Measurements from ENCODE around the gene SUMO4.

SUMO4 gene

DNA sequence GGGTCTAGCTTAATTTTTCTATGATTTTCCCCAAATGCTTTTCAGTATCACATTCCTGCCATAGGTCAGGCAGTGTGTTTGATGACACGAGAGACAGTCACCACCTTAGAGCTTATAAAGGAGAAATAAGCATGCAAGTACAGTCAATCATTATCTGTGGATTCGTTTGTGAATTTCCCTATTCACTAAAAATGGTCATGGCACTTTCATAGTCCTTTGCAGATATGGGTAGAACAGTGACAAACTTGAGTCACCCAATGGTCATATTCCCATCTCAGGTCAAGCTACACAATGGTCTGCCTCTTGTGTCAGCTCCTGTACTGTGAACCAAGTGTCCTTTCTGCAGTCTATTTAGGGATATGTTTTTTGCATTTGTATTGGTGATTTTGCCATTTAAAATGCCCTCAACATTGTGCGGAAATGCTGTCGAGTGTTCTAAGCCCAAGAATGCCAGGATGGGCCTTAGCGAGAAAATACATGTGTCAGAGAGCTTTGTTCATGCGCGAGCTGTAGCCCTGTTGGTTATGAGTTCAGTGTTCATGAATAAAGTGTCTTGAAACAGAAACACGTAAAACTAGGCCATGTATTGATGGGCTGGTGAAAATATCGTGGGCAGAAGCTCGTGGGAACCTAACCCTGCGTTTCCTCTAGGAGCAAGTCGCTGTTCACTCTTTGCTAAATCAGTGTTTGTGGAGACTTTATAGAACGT, 19.8 kb downstream of the SUMO4 start:
- TF ChIP-seq, protein P1, sequence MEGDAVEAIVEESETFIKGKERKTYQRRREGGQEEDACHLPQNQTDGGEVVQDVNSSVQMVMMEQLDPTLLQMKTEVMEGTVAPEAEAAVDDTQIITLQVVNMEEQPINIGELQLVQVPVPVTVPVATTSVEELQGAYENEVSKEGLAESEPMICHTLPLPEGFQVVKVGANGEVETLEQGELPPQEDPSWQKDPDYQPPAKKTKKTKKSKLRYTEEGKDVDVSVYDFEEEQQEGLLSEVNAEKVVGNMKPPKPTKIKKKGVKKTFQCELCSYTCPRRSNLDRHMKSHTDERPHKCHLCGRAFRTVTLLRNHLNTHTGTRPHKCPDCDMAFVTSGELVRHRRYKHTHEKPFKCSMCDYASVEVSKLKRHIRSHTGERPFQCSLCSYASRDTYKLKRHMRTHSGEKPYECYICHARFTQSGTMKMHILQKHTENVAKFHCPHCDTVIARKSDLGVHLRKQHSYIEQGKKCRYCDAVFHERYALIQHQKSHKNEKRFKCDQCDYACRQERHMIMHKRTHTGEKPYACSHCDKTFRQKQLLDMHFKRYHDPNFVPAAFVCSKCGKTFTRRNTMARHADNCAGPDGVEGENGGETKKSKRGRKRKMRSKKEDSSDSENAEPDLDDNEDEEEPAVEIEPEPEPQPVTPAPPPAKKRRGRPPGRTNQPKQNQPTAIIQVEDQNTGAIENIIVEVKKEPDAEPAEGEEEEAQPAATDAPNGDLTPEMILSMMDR (IDR thresholded peaks at IDR 0.05; ENCODE audit: borderline replicate concordance, insufficient read depth, low read depth, low read length), result no peak
- no peak overlapping the region for H3K4me3 ChIP-seq (ENCODE audit: low read depth, low read length)

DNA sequence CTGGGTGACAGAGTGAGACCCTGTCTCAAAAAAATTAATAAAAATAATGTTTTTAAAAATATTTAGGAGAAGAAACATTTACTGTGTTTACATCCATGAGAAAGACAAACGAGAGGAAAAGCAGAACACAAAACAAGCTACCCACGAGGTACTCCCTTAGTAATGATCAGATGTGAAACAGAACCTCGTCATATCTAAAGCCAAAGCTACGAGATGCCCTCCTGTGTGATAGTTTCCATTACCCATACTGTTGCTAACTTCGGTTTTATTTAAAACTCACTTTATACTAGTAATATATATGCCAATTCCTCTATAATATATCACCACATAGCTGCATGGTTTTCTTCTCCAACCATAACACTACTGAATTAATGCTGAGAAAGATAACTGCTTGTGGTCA, 21.1 kb downstream of the SUMO4 start:
- no peak overlapping the region for H3K4me3 ChIP-seq (ENCODE audit: low read depth, low read length)
- TF ChIP-seq, protein P1 (IDR thresholded peaks at IDR 0.05; ENCODE audit: borderline replicate concordance, insufficient read depth, low read depth, low read length), result no peak

DNA sequence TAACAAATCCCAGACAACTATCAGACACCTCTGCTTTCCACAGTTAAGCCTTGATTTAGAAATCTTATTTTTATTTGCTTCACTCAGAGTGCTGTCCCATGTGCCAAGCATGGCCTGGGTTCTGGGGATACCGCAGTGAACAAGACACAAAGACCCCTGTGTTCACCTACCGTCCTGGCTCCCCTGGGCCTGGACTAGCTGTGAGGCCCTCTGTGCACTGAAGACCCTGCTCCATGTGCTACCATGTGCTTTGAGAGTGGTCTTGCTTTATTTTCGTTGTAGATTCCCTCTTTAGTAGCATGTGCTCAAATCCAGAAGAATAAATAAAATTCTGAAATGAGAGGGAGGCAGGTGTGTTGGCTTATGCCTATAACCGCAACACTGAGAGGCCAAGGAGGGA, 22.5 kb downstream of the SUMO4 start:
- H3K4me3 ChIP-seq (ENCODE audit: low read depth, low read length), result no peak overlapping the region
- TF ChIP-seq, protein P1 (IDR thresholded peaks at IDR 0.05; ENCODE audit: borderline replicate concordance, insufficient read depth, low read depth, low read length), result no peak

DNA sequence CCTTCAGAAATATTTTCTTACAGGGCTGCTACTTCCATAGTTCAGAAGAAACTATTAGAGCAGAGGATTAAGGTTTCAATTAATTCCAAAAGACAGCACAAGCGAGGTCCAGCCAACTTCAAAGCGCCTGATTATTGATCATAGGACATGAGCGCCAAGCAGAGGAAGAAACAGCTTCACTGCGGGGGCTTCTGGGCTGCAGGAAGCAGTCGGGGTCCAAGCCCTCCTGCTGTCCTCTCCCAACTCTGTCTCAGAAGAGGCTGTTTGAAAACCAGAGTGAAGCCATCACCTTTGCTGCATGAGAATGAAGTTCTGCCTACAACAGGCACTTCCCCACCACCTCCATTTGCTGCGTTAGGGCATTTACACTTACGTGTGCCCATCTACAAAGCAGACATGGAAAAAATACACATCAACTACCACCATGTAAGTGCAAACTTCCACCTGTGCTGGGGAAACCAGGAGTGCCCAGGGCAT, 23.9 kb downstream of the SUMO4 start:
- TF ChIP-seq, protein P1 (IDR thresholded peaks at IDR 0.05; ENCODE audit: borderline replicate concordance, insufficient read depth, low read depth, low read length), result no peak
- no peak overlapping the region for H3K4me3 ChIP-seq (ENCODE audit: low read depth, low read length)

DNA sequence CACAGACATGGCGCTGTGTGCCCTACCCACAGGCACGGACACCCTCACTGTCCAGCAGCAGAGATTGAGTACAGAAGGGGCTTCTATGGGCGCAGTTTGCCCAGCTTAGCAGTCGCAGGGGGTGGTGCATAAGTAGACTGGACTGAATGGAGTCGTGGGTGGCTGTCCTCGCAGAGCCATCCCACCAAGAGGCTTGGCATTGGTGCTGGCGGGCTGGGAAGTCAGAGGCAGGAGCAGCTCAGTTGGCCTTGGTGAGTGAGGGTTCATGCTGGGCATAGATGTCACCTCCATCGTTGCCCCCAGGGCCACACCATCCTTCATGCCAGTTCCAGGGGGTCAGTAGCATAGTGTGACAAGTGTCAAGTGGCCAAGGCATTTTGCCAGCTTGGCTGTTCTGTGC, 25.2 kb downstream of the SUMO4 start:
- no peak overlapping the region for H3K4me3 ChIP-seq (ENCODE audit: low read depth, low read length)
- TF ChIP-seq, protein P1 (IDR thresholded peaks at IDR 0.05; ENCODE audit: borderline replicate concordance, insufficient read depth, low read depth, low read length), result no peak

DNA sequence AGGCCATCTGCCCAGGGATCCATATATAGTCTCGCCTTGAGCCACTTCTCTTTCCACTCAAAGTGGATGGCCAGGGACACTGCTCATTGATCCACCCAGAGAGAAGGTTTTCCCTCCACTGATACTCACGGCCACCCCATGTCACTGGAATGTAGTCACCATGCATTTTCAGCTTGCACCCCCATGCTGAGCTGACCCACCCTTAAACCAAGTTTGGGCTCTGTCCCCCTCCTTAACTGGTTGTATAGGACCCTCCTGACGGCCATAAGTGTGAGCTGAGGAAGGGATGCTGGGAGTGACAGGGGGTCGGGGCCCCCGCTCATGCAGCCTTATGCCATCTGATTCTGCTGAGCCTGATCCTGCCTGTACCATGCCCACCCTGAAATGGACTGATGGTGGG, 25.7 kb downstream of the SUMO4 start:
- TF ChIP-seq, protein P1 (IDR thresholded peaks at IDR 0.05; ENCODE audit: borderline replicate concordance, insufficient read depth, low read depth, low read length), result no peak
- no peak overlapping the region for H3K4me3 ChIP-seq (ENCODE audit: low read depth, low read length)

DNA sequence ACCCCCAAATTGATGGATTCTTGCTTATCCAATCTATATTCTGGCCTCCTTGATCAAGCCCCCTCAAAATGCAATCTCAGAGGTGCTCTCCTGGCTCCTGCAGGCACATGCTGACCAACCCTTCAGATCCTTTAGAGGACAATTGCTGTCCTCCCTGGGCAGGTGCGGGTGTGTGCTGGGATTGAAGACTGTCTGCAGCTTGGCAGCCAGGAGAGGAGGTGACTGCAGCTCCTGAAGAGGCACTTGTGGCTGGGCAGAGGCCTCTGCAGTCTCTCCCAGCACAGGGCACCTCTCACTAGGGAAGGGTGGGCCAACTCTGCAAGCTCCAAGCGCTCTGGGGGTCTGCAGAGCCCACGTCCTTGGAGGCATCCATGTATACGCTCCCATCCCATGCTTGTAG, 28.5 kb downstream of the SUMO4 start:
- H3K4me3 ChIP-seq (ENCODE audit: low read depth, low read length), result no peak overlapping the region
- TF ChIP-seq, protein P1 (IDR thresholded peaks at IDR 0.05; ENCODE audit: borderline replicate concordance, insufficient read depth, low read depth, low read length), result no peak

Data from GM12875 (cell line).